GM11168 (cell line): Measurements from ENCODE around the gene HOXA6.

Source experiments
- in situ Hi-C: fragments of 300-500 bp; cut with MboI; formaldehyde crosslinking; loops from one replicate; pipeline ENCODE4 v1.12.0; 2022; ENCODE audit warnings: low sequenced_read_pairs; ENCODE audit not compliant: unreplicated experiment

Gene HOXA6

GRCh38 chr7:27155816-27156507 lies 8.4 kb upstream of the HOXA6 start:
- in situ Hi-C loops, result loop anchor here (10.0 kb wide), 2 partner anchors 651 to 791 kb away; no protein-coding TSS in a partner anchor

- in situ Hi-C loops, result loop anchor here (10.0 kb wide), 2 partner anchors 650 to 790 kb away; no protein-coding TSS in a partner anchor
Measured at GRCh38 chr7:27154901-27155815, 7.6 kb upstream of the HOXA6 start.

GRCh38 chr7:27154369-27154768 lies 6.8 kb upstream of the HOXA6 start:
- in situ Hi-C loops, result loop anchor here (10.0 kb wide), 2 partner anchors 650 to 790 kb away; no protein-coding TSS in a partner anchor

GRCh38 chr7:27153526-27153925 lies 6.0 kb upstream of the HOXA6 start:
- in situ Hi-C loops, result loop anchor here (10.0 kb wide), 2 partner anchors 649 to 789 kb away; no protein-coding TSS in a partner anchor

GRCh38 chr7:27152816-27153442 lies 5.4 kb upstream of the HOXA6 start:
- in situ Hi-C loops, result loop anchor here (10.0 kb wide), 2 partner anchors 648 to 788 kb away; no protein-coding TSS in a partner anchor

GRCh38 chr7:27151931-27152815 lies 4.6 kb upstream of the HOXA6 start, which contains the start of gene HOXA3:
Gene HOXA3 (minus strand): TSS chr7:27152583. CDS start chr7:27110640, 41,943 bp downstream.
- in situ Hi-C loops, result loop anchor here (10.0 kb wide), 2 partner anchors 647 to 787 kb away; no protein-coding TSS in a partner anchor

- in situ Hi-C loops, result loop anchor here (10.0 kb wide), 2 partner anchors 647 to 787 kb away; no protein-coding TSS in a partner anchor
Measured at GRCh38 chr7:27151341-27151930, 3.9 kb upstream of the HOXA6 start.

DNA sequence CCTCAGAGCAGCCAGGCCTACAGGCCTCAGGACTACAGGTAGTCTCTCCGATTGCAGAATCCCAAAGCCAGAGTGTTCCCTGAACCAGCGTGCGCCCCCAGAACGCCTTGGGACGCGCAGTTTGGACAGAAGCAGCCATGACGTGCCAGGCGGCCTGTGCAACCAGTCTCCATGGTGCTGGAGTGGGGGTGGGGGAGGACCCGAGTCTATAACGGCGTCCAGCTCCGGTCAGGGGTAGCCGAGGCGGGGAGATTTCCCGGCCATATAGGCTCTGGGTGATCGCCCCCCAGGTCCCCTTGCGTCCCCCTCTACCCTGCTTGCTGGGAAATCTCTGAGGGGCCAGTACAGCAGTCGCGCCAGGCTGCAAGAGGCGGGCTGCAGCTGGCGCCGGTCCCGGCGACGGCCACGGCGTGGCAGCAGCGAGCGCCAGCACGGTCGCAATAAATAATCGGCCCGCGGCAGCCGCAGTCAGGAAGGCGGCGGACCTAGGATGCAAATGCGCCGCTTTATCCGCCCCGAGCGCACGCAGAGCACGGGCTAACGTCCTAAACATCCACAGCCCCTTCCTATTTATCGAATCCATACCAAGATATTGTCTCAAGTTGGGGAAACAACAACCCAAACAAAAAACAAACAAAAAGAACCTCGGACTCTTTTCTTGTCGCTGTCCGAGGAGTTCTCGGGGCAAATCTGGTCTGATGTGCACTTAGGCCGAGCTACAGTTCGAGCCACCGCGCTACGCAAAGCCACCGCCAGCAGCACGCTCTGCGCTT lies 3.2 kb upstream of the HOXA6 start:
- in situ Hi-C loops, result loop anchor here (10.0 kb wide), 2 partner anchors 646 to 786 kb away; no protein-coding TSS in a partner anchor

DNA sequence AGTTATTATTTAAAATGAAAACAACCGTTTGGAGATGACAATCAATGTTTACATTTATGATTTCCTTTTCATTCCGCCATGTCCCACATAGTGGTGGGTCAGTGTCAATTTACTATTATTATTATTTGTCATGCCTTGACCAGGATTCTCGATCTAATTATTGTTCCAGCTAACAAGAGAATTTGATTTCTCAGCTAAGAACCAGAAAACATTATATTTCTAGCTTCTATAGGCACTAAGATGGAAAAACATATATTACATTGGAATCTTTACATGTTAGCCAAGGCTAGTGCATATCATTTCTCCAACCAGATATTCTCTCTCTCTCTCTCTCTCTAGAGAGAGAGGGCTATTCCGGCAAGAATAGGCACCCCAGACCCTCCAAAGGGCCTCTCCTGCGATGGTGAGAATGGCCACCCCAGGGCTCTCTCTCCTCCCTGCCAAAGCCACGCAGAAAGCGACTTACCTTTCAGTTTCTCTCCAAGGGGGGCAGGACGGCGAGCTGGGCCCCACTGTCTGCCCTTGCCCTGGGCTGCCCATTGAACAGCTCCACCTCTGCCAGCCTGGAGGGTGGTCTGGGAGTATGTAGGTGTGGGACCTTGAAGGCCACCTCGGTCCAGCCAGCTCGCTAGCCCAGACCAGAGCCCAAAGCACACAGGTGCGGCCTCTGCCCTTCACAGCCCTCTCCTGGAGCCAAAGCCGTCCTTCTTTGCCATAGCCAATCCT lies 2.4 kb upstream of the HOXA6 start:
- in situ Hi-C loops, result loop anchor here (10.0 kb wide), 2 partner anchors 645 to 785 kb away; no protein-coding TSS in a partner anchor

- in situ Hi-C loops, result no loop called here
Measured at GRCh38 chr7:27148756-27149641, 1.4 kb upstream of the HOXA6 start.

DNA sequence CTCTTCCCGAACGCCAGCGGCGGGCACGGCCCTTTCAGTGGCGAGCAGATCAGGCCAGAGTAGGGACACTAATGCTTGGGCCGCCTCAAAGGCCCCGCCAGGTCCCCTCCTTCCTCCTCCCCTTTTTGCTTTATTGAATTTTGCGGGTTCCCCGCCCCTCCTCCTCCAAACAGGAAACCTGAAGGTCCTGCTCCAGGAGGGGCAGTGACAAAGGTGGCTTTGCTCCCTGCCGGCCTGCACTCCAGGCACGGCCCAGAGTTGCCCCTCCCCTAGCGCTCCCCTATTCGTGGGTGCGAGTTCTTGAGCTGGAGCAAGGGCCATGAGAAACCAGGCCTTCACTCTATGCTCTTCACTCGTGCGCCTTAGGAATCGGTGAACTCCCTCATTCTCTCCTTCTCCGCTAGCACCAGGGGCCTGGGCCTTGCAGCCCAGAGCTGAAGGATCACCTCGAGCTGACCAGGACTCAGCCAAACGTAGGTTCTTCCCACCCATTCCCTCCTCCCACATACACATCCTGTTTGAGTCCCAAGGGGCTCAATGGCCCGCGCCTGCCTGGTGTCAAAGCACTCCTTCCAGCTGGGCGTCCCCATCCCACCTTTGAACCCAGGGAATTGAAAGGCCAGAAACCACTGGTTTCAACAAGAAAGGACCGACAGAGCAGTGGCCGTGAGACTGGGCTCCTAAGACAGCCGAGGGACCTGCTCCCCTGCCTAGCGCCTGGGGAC lies 619 bp upstream of the HOXA6 start:
- in situ Hi-C loops, result no loop called here

DNA sequence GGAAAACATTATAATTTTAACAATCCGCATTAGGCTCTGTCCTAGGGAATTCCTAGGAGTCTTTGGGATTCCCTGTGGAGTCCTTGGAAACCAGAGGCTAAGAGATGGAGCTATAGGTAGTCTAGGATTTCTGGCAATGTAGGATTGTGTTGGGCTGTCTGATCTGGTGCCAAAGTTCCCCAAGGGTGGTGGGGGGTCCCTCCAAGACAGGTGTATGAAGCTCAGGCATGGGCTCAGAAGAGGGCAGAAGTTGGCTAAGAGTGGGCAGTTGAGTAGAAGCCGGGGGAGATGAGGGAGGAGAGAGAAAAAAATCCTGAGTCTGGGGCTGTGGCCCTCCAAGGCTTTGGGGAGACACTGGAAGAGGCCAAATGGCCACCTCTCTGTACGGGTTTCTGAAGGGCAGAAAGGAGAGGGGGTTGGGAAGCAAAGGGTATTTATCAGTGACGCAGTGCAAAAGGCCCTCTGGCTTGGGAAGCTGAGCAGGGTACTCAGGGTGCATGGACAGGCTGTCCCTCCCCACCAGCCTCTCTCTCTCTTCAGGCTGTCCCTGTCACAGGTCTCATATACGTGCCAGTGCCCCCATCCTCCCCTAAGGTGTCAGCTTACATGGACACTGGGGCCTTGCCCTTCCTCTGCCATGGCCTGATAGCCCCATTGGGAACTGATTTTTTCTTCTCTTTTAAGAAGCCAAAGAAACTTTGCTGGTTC lies 929 bp downstream of the HOXA6 start:
- in situ Hi-C loops, result no loop called here

- in situ Hi-C loops, result no loop called here
Measured at GRCh38 chr7:27145914-27146412, 1.6 kb downstream of the HOXA6 start.

- in situ Hi-C loops, result no loop called here
Measured at GRCh38 chr7:27145165-27145913, 2.2 kb downstream of the HOXA6 start.
